Esophagus squamous epithelium (tissue), 5 donors: ENCODE results near the gene SIL1. TPM values are rescaled to one million over a fixed set of nuclear protein-coding genes. Genes with fewer than 3 reads are reported as not detected.
A peak's percentile ranks its signal among the peaks of the same experiment; 100 is the strongest.

Experiments used
- DNase-seq: peaks from one replicate; lab custom pipeline; 2025; lab: John Stamatoyannopoulos, UW
- H3K27ac ChIP-seq, 4 donors: fragments of 200-600 bp; sonication (generic); one replicate each; pipeline ENCODE4 v1.5.1; 2016 to 2019; ENCODE audit warnings: mild to moderate bottlenecking in 1 of 4
- H3K27me3 ChIP-seq, 4 donors: fragments of 200-600 bp; sonication (generic); 1 replicate in 3 of 4; 2 replicates in 1 of 4; pipeline versions ENCODE4 v1.5.1 to v1.6.0; 2017 to 2021; ENCODE audit warnings: antibody characterized with exemption in 1 of 4
- H3K36me3 ChIP-seq, 3 donors: fragments of 200-600 bp; sonication (generic); one replicate each; pipeline ENCODE4 v1.5.1; 2016 to 2019
- H3K4me1 ChIP-seq, 3 donors: fragments of 200-600 bp; sonication (generic); one replicate each; pipeline ENCODE4 v1.5.1; 2017 to 2019
- H3K4me3 ChIP-seq, 4 donors: fragments of 200-600 bp; sonication (generic); 1 replicate in 3 of 4; 2 replicates in 1 of 4; pipeline ENCODE4 v1.5.1; 2016 to 2019; ENCODE audit warnings: mild to moderate bottlenecking in 2 of 4, moderate library complexity in 1 of 4
- H3K9me3 ChIP-seq, 3 donors: fragments of 200-600 bp; sonication (generic); one replicate each; pipeline ENCODE4 v1.5.1; 2016 to 2019
- POLR2A ChIP-seq, 4 donors: fragments of 450-650 bp; IDR thresholded peaks; one replicate each; pipeline ENCODE4 v1.6.1; 2017; ENCODE audit warnings: antibody characterized with exemption in 4 of 4, mild to moderate bottlenecking in 4 of 4, moderate library complexity in 3 of 4
- WGBS, 2 donors: methylation state at CpG; one replicate each; pipeline ENCODE4 v1.1.5; 2018; 5-methylcytosine and 5-hydroxymethylcytosine counted together
- intact Hi-C: fragments of 100-400 bp; cut with DNase I; formaldehyde crosslinking; loops from one replicate; pipeline ENCODE4 v1.15.0; 2022
- total RNA-seq, 4 donors: library from RNA; depleted of rRNA; stranded (reverse); fragments of >200 nt; gene quantifications; one replicate each; pipeline ENCODE4 v1.1.0, GENCODE V29; 2016
- TF ChIP-seq, protein P1 (sequence below), 6 experiments: fragments of 450-650 bp in 4 of 6; fragments of 200-600 bp in 2 of 6; sonication (generic) in 2 of 6; IDR thresholded peaks; one replicate each; pipeline ENCODE4 v1.5.1; 2016 to 2019; ENCODE audit warnings: antibody characterized with exemption in 6 of 6, mild to moderate bottlenecking in 4 of 6, moderate library complexity in 4 of 6
- donor health status: DM: yes; HTN: yes; CAD: no.

The SIL1 gene
- total RNA-seq, 4 donors from 2014 or later, result 18.0 to 34.6 (median 18.3) TPM

DNA sequence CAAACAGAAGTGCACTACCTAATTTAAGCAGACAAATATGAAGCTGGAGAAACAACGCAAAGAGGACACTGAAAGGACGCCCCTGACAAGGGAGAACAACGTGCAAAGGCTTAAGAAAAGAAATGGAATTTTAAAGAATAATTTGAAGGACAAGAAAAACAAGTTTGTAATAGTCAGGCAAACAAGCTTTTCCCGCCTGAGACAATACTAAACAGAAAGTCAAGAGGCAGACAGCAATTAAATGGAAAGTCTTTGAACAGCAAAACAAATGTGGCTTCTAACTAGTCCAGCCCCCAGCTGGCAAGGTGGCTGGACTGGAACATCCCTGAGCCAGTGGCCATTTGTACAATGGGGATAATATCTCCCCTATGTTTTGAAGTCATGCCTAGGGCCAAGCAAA is 63.3 kb downstream of the SIL1 start:
- TF ChIP-seq, protein P1, sequence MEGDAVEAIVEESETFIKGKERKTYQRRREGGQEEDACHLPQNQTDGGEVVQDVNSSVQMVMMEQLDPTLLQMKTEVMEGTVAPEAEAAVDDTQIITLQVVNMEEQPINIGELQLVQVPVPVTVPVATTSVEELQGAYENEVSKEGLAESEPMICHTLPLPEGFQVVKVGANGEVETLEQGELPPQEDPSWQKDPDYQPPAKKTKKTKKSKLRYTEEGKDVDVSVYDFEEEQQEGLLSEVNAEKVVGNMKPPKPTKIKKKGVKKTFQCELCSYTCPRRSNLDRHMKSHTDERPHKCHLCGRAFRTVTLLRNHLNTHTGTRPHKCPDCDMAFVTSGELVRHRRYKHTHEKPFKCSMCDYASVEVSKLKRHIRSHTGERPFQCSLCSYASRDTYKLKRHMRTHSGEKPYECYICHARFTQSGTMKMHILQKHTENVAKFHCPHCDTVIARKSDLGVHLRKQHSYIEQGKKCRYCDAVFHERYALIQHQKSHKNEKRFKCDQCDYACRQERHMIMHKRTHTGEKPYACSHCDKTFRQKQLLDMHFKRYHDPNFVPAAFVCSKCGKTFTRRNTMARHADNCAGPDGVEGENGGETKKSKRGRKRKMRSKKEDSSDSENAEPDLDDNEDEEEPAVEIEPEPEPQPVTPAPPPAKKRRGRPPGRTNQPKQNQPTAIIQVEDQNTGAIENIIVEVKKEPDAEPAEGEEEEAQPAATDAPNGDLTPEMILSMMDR (IDR thresholded peaks at IDR 0.05), result no peak
- no peak for TF ChIP-seq POLR2A (IDR thresholded peaks at IDR 0.05)
- Histone ChIP-seq H3K27ac (no peak overlapping the region), H3K4me3 (no peak overlapping the region), H3K9me3 (no peaks in the 10 kb centered on the region), H3K4me1 (peaks cover 4 to 60% (median 30%) of the 10 kb centered on the region in 3 donors), H3K36me3 (no peaks in the 10 kb centered on the region), H3K27me3 (no peaks in the 10 kb centered on the region)
- intact Hi-C loops, result loop anchor here (10.0 kb wide), 1 partner anchor 310 kb away; no protein-coding TSS in a partner anchor
- no peak for DNase-seq
- WGBS, 2 donors, result 47 to 60% methylated on average over 4 of the region's 4 CpGs

DNA sequence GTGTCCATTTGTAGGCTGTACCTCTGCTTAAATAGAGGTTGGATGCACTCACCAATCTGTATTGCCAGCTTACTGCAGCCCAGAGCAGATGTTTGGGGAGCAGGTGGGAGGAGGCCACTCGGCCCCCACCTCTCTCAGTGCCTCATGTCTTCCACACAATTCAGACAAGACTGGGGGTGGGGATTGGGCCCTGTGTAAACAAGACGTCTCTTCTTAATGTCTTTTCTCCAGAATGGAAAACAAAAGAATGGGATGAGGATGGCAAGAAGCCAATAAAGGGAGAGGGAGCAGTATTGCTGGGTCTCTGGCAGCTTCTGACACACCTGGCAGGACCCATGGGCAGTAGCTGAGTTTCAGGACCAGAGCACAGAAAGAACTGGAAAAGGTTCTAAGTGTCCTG is 64.9 kb downstream of the SIL1 start:
- TF ChIP-seq, protein P1 (IDR thresholded peaks at IDR 0.05), result no peak
- TF ChIP-seq POLR2A (IDR thresholded peaks at IDR 0.05), result no peak
- no peak for DNase-seq
- WGBS, 2 donors, result 50 to 85% methylated on average over 2 of the region's 2 CpGs
- no peak overlapping the region for H3K4me3 ChIP-seq
- no peaks in the 10 kb centered on the region for H3K36me3 ChIP-seq
- no peaks in the 10 kb centered on the region for H3K9me3 ChIP-seq
- H3K27ac ChIP-seq, result no peak overlapping the region
- H3K27me3 ChIP-seq, result no peaks in the 10 kb centered on the region
- intact Hi-C loops, result loop anchor here (10.0 kb wide), 1 partner anchor 308 kb away; no protein-coding TSS in a partner anchor
- peaks cover 0 to 50% (median 21%) of the 10 kb centered on the region in 3 donors for H3K4me1 ChIP-seq

DNA sequence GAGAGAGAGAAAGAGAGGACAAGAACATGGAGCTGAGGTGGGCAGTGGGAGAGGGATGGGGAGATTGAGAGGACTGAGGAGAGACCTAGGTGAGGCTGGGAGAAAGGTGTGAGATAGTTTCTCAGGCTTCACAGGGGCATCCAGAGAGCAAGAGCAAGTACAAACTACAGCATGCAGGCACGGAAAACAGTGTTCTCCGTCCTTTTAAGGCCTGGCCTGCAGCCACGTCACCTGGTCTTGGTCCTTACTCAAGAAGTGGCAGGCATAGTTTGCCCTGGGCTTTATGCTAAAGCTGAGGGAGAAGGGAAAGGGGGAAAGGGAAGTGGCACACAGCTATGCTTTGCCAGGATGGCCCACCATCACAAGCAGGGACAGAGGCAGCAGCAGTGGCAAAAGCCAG is 65.7 kb downstream of the SIL1 start:
- TF ChIP-seq, protein P1 (IDR thresholded peaks at IDR 0.05), result no peak
- no peak for TF ChIP-seq POLR2A (IDR thresholded peaks at IDR 0.05)
- WGBS, 2 donors, result 69 to 73% methylated on average over 3 of the region's 3 CpGs

DNA sequence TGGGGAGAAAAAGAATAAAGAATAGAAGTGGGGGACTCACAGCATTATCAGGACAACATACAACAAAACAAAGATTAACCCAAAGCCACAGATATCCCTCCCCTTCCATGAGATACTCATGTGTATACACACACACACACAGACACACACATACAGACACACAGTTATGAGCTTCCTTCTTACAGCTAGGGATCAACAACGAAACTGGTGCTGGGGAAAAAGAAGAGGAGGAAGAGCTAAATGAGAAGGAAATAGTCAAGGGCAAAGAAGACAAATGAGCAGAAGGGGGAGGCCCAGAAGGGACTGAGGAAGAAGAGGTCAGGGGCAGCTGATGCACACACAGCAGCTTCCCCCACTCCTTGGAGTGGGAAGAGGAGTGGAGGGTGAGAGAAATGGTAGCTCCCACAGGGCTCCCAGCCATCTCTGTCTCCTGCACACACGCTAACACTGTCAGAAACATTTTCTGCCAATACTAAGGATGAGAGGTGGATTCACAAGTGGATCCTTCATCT is 66.2 kb downstream of the SIL1 start:
- Histone ChIP-seq H3K4me1 (peaks cover 0 to 42% (median 15%) of the 10 kb centered on the region in 3 donors), H3K9me3 (no peaks in the 10 kb centered on the region), H3K27me3 (no peaks in the 10 kb centered on the region), H3K27ac (peak overlapping the region; percentile 53 to 90 (median 73)), H3K4me3 (no peak overlapping the region), H3K36me3 (peaks cover 0 to 9% (median 0%) of the 10 kb centered on the region in 3 donors)
- intact Hi-C loops, result loop anchor here (10.0 kb wide), 1 partner anchor 307 kb away; no protein-coding TSS in a partner anchor
- TF ChIP-seq POLR2A (IDR thresholded peaks at IDR 0.05), result no peak
- TF ChIP-seq, protein P1 (IDR thresholded peaks at IDR 0.05), result no peak
- no peak for DNase-seq
- 40 to 59% methylated on average over 2 of the region's 2 CpGs for WGBS, 2 donors

More for the DNA sequence above, 65.7 kb downstream of the SIL1 start:
- Histone ChIP-seq H3K36me3 (peaks cover 0 to 4% (median 0%) of the 10 kb centered on the region in 3 donors), H3K27me3 (no peaks in the 10 kb centered on the region), H3K9me3 (no peaks in the 10 kb centered on the region), H3K4me1 (peaks cover 0 to 43% (median 15%) of the 10 kb centered on the region in 3 donors), H3K27ac (peak overlapping the region in 3 of 4 donors; percentile 72 to 90 (median 74)), H3K4me3 (no peak overlapping the region)
- intact Hi-C loops, result loop anchor here (10.0 kb wide), 1 partner anchor 308 kb away; no protein-coding TSS in a partner anchor
- no peak for DNase-seq

DNA sequence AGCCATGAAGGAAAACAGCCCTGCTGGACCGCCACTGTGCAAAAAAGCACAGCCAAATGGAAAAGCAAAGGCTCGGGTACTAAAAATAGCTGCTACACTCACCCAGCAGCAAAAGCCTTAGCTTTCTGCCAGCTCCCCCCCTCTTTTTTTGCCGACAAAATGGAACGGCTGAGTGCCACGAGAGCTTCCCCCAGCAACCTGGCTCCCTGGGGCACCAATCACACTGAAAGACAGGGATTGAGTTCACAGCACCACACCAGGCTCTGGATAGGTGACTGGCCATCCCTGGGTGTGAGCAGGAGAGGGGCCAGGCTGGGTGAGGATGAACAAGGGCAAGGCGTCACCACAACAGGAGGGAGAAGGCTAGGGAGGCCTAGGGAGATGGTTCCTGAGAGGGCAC is 66.7 kb downstream of the SIL1 start:
- intact Hi-C loops, result loop anchor here (10.0 kb wide), 1 partner anchor 307 kb away; no protein-coding TSS in a partner anchor
- WGBS, 2 donors, result 39 to 47% methylated on average over 3 to 6 of the region's 6 CpGs
- Histone ChIP-seq H3K27ac (peak overlapping the region; percentile 53 to 90 (median 73)), H3K27me3 (no peaks in the 10 kb centered on the region), H3K4me1 (peaks cover 0 to 42% (median 15%) of the 10 kb centered on the region in 3 donors), H3K4me3 (peak overlapping the region in 1 of 4 donors; percentile 38), H3K9me3 (no peaks in the 10 kb centered on the region), H3K36me3 (peaks cover 0 to 14% (median 0%) of the 10 kb centered on the region in 3 donors)
- TF ChIP-seq, protein P1 (IDR thresholded peaks at IDR 0.05), result no peak
- no peak for TF ChIP-seq POLR2A (IDR thresholded peaks at IDR 0.05)
- DNase-seq, result no peak
